H9 (cell line): ENCODE data around the gene IFIT1B. TPM values are rescaled to one million over a fixed set of nuclear protein-coding genes. Genes with fewer than 3 reads are reported as not detected.

Experiments used
- DNase-seq: peaks from one replicate; pipeline ENCODE4 v3.0.0-alpha.2; 2017
- H2AFZ ChIP-seq: one replicate; pipeline ENCODE4 v1.6.1; 2013; ENCODE audit warnings: mild to moderate bottlenecking, low read length, control low read depth, moderate library complexity
- H2AK5ac ChIP-seq: 2 replicates; pipeline ENCODE4 v1.6.1; 2013; ENCODE audit warnings: low read length, control low read depth, mixed read lengths; ENCODE audit not compliant: insufficient read length
- H2BK120ac ChIP-seq: one replicate; pipeline ENCODE4 v1.6.1; 2013; ENCODE audit warnings: low read depth, mild to moderate bottlenecking, low read length, control low read depth, inconsistent platforms; ENCODE audit not compliant: poor library complexity, severe bottlenecking
- H2BK12ac ChIP-seq: 2 replicates; pipeline ENCODE4 v1.6.1; 2013; ENCODE audit warnings: low read length, control low read depth, mixed read lengths, low read depth; ENCODE audit not compliant: insufficient read length
- H2BK15ac ChIP-seq: 2 replicates; pipeline ENCODE4 v1.6.1; 2013; ENCODE audit warnings: low read depth, low read length, control low read depth
- H2BK20ac ChIP-seq: one replicate; pipeline ENCODE4 v1.6.1; 2013; ENCODE audit warnings: low read depth, mild to moderate bottlenecking, low read length, control low read depth, inconsistent platforms; ENCODE audit not compliant: poor library complexity, severe bottlenecking
- H2BK5ac ChIP-seq: 2 replicates; pipeline ENCODE4 v1.6.1; 2013; ENCODE audit warnings: low read length, control low read depth, mixed read lengths; ENCODE audit not compliant: insufficient read length
- H3K14ac ChIP-seq: 2 replicates; pipeline ENCODE4 v1.6.1; 2013; ENCODE audit warnings: low read length, control low read depth; ENCODE audit not compliant: insufficient read depth
- H3K18ac ChIP-seq: 2 replicates; pipeline ENCODE4 v1.6.1; 2013; ENCODE audit warnings: low read depth, mild to moderate bottlenecking, mixed read lengths, low read length, control low read depth; ENCODE audit not compliant: insufficient read length
- H3K23ac ChIP-seq: 2 replicates; pipeline ENCODE4 v1.6.1; 2013; ENCODE audit warnings: low read length, control low read depth, mixed read lengths, low read depth; ENCODE audit not compliant: insufficient read length
- H3K23me2 ChIP-seq: 2 replicates; pipeline ENCODE4 v1.6.1; 2013; ENCODE audit warnings: low read depth, mild to moderate bottlenecking, mixed read lengths, low read length, control low read depth; ENCODE audit not compliant: insufficient read length, poor library complexity, severe bottlenecking
- H3K27ac ChIP-seq: 2 replicates; pipeline ENCODE4 v1.5.1; 2013; ENCODE audit warnings: low read length, control low read depth, mixed read lengths, low read depth; ENCODE audit not compliant: insufficient read length
- H3K27me3 ChIP-seq: 2 replicates; pipeline ENCODE4 v1.6.1; 2013; ENCODE audit warnings: low read length, control low read depth, inconsistent platforms; ENCODE audit not compliant: insufficient read depth
- H3K4ac ChIP-seq: 2 replicates; pipeline ENCODE4 v1.6.1; 2013; ENCODE audit warnings: low read depth, mild to moderate bottlenecking, control low read depth, inconsistent platforms, low read length, moderate library complexity
- H3K4me1 ChIP-seq: 2 replicates; pipeline ENCODE4 v1.6.1; 2013; ENCODE audit warnings: low read length, control low read depth, inconsistent platforms; ENCODE audit not compliant: insufficient read depth
- H3K4me2 ChIP-seq: 2 replicates; pipeline ENCODE4 v1.6.1; 2013; ENCODE audit warnings: low read length, control low read depth, mixed read lengths; ENCODE audit not compliant: insufficient read length, insufficient read depth
- H3K56ac ChIP-seq: 2 replicates; pipeline ENCODE4 v1.6.1; 2013; ENCODE audit warnings: low read depth, mild to moderate bottlenecking, mixed read lengths, low read length, control low read depth; ENCODE audit not compliant: insufficient read length
- H3K79me1 ChIP-seq: 2 replicates; pipeline ENCODE4 v1.6.1; 2013; ENCODE audit warnings: low read depth, mild to moderate bottlenecking, moderate library complexity, low read length, control low read depth, inconsistent platforms; ENCODE audit not compliant: insufficient read depth, poor library complexity, severe bottlenecking
- H3K79me2 ChIP-seq: 2 replicates; pipeline ENCODE4 v1.6.1; 2013; ENCODE audit warnings: low read length, control low read depth, inconsistent platforms; ENCODE audit not compliant: insufficient read depth
- H3K9ac ChIP-seq: 2 replicates; pipeline ENCODE4 v1.6.1; 2013; ENCODE audit warnings: low read length, control low read depth, mixed read lengths; ENCODE audit not compliant: insufficient read length; ENCODE audit errors: extremely low read depth
- H3K9me3 ChIP-seq: one replicate; pipeline ENCODE4 v1.6.1; 2013; ENCODE audit warnings: low read depth, low read length, inconsistent platforms; ENCODE audit not compliant: control insufficient read depth
- H3T11ph ChIP-seq: one replicate; pipeline ENCODE4 v1.6.1; 2013; ENCODE audit warnings: mild to moderate bottlenecking, low read length, control low read depth, inconsistent platforms
- H4K20me1 ChIP-seq: one replicate; pipeline ENCODE4 v1.6.1; 2013; ENCODE audit not compliant: control insufficient read depth, insufficient read length, insufficient read depth
- H4K5ac ChIP-seq: 2 replicates; pipeline ENCODE4 v1.6.1; 2013; ENCODE audit warnings: low read depth, mild to moderate bottlenecking, mixed read lengths, low read length, control low read depth; ENCODE audit not compliant: insufficient read length
- H4K8ac ChIP-seq: replicated peaks from 2 replicates; pipeline ENCODE4 v1.6.1; 2013; ENCODE audit warnings: low read length, control low read depth, mixed read lengths, low read depth; ENCODE audit not compliant: insufficient read length
- H4K91ac ChIP-seq: 2 replicates; pipeline ENCODE4 v1.6.1; 2013; ENCODE audit warnings: low read depth, mild to moderate bottlenecking, moderate library complexity, mixed read lengths, low read length, control low read depth; ENCODE audit not compliant: insufficient read length
- H3K27ac Mint-ChIP-seq, 3 experiments: 2 replicates in 2 of 3; 3 replicates in 1 of 3; pipeline ENCODE4 v1.8.0; 2020 to 2021; ENCODE audit warnings: mixed read lengths in 3 of 3, mild to moderate bottlenecking in 1 of 3, moderate library complexity in 1 of 3
- H3K27me3 Mint-ChIP-seq: 2 replicates; pipeline ENCODE4 v1.8.0; 2021; ENCODE audit warnings: low read depth, mild to moderate bottlenecking, moderate library complexity, mixed read lengths
- H3K36me3 Mint-ChIP-seq, 3 experiments: 2 replicates in 2 of 3; 3 replicates in 1 of 3; pipeline ENCODE4 v1.8.0; 2020 to 2021; ENCODE audit warnings: low read depth in 3 of 3, mixed read lengths in 3 of 3; ENCODE audit not compliant: insufficient read depth in 1 of 3
- H3K4me1 Mint-ChIP-seq, 2 experiments: 2 replicates each; pipeline ENCODE4 v1.8.0; 2020; ENCODE audit warnings: mixed read lengths in 2 of 2
- H3K4me3 Mint-ChIP-seq, 2 experiments: 2 replicates in 1 of 2; 3 replicates in 1 of 2; pipeline ENCODE4 v1.8.0; 2020 to 2021; ENCODE audit warnings: mild to moderate bottlenecking in 2 of 2, mixed read lengths in 2 of 2, moderate library complexity in 1 of 2
- H3K9me3 Mint-ChIP-seq, 2 experiments: 2 replicates in 1 of 2; 3 replicates in 1 of 2; pipeline ENCODE4 v1.8.0; 2020; ENCODE audit warnings: mild to moderate bottlenecking in 2 of 2, mixed read lengths in 2 of 2, moderate library complexity in 1 of 2
- CTCF ChIP-seq: fragments of 200-600 bp; sonication (generic); conservative IDR thresholded peaks from 3 replicates; pipeline ENCODE4 v1.8.0; 2021; ENCODE audit warnings: antibody characterized with exemption, mild to moderate bottlenecking
- WGBS: extraction: QIAGEN DNeasy Blood & Tissue Kit; methylation state at CpG from one replicate; pipeline ENCODE4 v1.1.7; 2013; ENCODE audit warnings: missing lambda C conversion rate, low lambda C conversion rate, mixed read lengths; ENCODE audit not compliant: insufficient read length; ENCODE audit errors: extremely low coverage; 5-methylcytosine and 5-hydroxymethylcytosine counted together
- total RNA-seq: library from RNA; stranded (reverse); gene quantifications from 2 replicates; pipeline ENCODE4 v1.2.1, GENCODE V29; 2021

IFIT1B gene
- total RNA-seq, 1 experiment from 2014 or later: not detected

GRCh38 chr10:89352802-89353201 is 25.1 kb upstream of the IFIT1B start:
- H4K8ac ChIP-seq: no peak overlapping the region
- H3K36me3 Mint-ChIP-seq: peaks cover 0 to 10% (median 10%) of the 10 kb centered on the region in 3 experiments; a peak in 5 of 7 replicates

More at GRCh38 chr10:89352802-89353201, 25.1 kb upstream of the IFIT1B start:
- no peak overlapping the region for H3K27ac ChIP-seq
- no peak for DNase-seq
- H3K23ac ChIP-seq: no peak overlapping the region
- Mint-ChIP-seq H3K27ac (no peak overlapping the region), H3K4me3 (no peak overlapping the region), H3K9me3 (peaks cover 2 to 12% of the 10 kb centered on the region in 2 experiments; a peak in 3 of 5 replicates), H3K27me3 (no peaks in the 10 kb centered on the region), H3K4me1 (peaks cover 45 to 47% of the 10 kb centered on the region in 2 experiments)
- no peaks in the 10 kb centered on the region for H3K27me3 ChIP-seq
- H2BK15ac ChIP-seq: no peak overlapping the region
- no peak overlapping the region for H3K4me2 ChIP-seq
- H3K56ac ChIP-seq: no peak overlapping the region
- no peak overlapping the region for H4K91ac ChIP-seq
- H3K9ac ChIP-seq: no peak overlapping the region
- H3K14ac ChIP-seq: no peak overlapping the region
- H4K5ac ChIP-seq: no peak overlapping the region
- no peak overlapping the region for H3K18ac ChIP-seq
- H2BK12ac ChIP-seq: no peak overlapping the region
- no peak overlapping the region for H2BK5ac ChIP-seq
- no CpG with 5 or more reads among the region's 4 CpGs for WGBS
- no peak overlapping the region for H2AFZ ChIP-seq
- TF ChIP-seq CTCF: no peak
- no peak overlapping the region for H3T11ph ChIP-seq
- H3K9me3 ChIP-seq: no peaks in the 10 kb centered on the region
- H2BK120ac ChIP-seq: no peak overlapping the region
- H3K79me2 ChIP-seq: no peaks in the 10 kb centered on the region
- H2BK20ac ChIP-seq: no peak overlapping the region
- H3K4ac ChIP-seq: no peak overlapping the region
- H3K79me1 ChIP-seq: no peaks in the 10 kb centered on the region
- no peaks in the 10 kb centered on the region for H4K20me1 ChIP-seq
- H3K4me1 ChIP-seq: peaks cover 10% of the 10 kb centered on the region; the same call in 1 of the 2 replicates
- H3K23me2 ChIP-seq: no peaks in the 10 kb centered on the region
- H2AK5ac ChIP-seq: no peak overlapping the region
